Activated naive CD4-positive, alpha-beta T cell treated with Interleukin-2 at 50 U/mL for 16 hours (primary cell): Measurements from ENCODE around the gene WWOX.
A peak's percentile ranks its signal among the peaks of the same experiment; 100 is the strongest.

Experiments
- DNase-seq: peaks from one replicate; pipeline ENCODE4 v3.0.0-alpha.2; 2020

Gene WWOX

DNA sequence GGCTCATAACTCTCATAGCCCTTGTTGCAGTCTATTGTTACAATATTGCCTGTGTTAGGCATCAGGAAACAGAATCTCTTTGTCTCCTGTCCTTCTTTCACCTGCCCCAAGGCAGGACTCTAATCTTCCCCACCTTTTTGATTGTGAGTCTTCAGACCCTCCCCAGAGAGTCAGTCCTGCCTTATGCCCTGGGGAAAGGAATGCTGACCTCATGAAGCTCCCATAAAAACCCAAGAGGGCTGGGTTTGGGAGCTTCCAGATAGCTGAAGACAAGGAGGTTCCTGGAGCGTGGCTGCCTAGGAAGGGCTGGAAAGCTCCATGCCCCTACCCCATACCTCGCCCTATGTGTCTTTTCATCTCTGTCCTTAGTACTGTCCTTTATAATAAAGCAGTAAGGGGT, 688.8 kb downstream of the WWOX start:
- DNase-seq: no peak

DNA sequence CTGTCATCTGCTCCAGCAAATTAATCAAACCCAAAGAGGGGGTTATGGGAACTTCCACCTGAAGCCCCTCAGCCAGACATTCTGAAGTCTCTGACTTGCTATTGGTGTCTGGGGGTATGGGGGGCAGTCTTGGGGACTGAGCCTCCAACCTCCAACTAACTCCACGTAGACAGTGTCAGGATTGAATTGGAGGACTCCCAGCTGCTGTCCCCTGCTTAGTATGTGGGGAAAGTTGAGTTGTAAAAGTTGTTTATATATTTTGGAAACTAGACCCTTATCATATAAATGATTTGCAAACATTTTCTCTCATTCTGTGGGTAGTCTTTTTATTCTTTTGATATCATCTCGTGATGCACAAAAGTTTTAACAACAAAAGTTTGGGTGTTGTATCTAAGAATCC, 689.2 kb downstream of the WWOX start:
- no peak for DNase-seq

DNA sequence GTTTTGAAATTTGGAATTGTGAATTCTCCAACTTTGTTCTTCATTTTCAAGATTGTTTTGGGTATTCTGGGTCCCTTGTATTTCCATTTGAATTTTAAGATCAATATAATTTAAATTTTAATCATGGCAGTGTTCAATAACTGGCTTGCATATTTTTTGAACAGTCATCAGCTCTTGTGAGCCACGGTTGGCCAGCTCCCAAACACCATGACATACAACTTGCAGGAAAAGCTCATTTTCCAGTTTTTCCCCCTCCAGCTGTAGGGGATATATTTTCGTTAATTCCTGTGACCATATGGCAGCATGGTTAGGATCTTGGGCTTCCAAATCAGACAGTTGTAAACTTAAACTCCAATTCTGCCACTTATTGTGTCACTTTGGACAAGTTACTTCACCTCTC, 690.1 kb downstream of the WWOX start:
- DNase-seq: no peak

DNA sequence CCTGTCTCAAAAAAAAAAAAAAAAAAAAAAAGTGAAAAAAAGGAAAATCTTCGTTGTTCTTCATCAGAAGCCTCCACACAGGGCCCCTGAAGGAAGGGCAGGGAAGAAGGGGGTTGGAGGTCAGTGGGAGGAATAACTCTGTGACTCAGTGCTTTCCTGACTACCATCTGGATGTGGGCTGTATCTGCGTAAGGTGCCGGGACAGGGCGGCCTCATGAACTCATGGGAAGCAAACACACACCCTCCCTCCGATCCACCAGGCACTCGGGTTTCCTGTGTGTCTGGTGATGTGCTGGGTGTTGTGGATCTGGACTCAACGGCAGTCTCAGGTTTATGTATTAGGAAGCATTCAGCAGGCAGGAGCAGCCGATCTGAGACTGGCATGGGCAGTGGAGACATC, 691.6 kb downstream of the WWOX start:
- no peak for DNase-seq

GRCh38 chr16:78791926-78792325, 692.5 kb downstream of the WWOX start:
- DNase-seq: no peak

DNA sequence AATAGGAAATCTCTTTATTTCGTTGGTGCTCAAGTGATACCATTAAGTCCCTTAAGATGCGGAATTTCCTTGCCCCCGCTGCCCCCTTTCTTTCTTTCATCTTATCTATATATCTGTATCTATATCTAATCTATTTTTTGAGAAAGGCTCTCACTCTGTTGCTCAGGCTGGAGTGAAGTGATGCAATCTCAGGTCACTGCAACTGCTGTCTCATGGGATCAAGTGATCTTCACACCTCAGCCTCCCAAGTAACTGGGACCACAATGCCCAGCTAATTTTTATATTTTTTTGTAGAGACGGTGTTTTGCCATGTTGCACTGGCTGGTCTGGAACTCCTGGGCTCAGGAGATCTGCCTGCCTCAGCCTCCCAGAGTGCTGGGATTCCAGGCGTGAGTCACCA, 693.5 kb downstream of the WWOX start:
- no peak for DNase-seq

GRCh38 chr16:78794581-78795250, 695.3 kb downstream of the WWOX start:
- DNase-seq: no peak

DNA sequence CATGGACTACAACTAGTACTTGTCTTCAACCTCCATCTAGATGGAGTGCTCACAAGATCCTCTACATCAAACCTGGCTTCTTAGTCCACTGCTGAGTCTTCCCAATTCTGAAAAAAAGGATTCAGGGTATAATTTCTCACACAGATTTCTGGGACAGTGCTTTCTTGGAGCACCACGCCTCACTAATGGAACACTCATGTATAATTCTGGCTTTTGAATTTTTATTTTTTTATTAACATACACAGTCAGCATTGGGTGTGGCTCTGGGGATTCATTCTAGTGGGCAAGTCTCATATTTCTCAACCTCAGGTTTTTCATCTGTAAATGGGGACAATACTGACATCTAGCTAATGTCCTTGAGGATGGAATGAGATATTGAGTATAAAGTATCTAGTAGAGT, 696.0 kb downstream of the WWOX start:
- no peak for DNase-seq

GRCh38 chr16:78796221-78796866, 696.9 kb downstream of the WWOX start:
- DNase-seq: peak; percentile 29

DNA sequence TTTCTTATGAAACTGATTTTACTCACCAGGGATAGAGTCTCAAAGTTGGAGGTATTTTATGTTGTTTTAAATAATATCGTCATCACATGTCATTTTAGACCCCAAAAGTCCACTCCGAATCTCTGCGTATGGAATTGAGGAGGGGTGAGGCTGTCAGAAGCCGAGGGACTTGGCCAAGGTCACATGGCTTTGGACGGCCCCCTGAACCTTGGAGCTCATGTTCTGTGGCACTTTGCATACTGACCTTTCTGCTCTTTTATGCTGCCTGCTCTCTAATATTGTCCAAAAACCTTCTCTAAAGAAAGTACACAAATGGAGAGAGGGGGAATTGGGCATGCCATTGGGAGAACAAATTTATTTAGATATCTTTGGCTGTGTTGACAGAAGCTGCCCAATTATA, 700.0 kb downstream of the WWOX start:
- no peak for DNase-seq

GRCh38 chr16:78800523-78800922, 701.1 kb downstream of the WWOX start:
- DNase-seq: no peak

- no peak for DNase-seq
Measured at GRCh38 chr16:78804058-78804735, 704.7 kb downstream of the WWOX start.

DNA sequence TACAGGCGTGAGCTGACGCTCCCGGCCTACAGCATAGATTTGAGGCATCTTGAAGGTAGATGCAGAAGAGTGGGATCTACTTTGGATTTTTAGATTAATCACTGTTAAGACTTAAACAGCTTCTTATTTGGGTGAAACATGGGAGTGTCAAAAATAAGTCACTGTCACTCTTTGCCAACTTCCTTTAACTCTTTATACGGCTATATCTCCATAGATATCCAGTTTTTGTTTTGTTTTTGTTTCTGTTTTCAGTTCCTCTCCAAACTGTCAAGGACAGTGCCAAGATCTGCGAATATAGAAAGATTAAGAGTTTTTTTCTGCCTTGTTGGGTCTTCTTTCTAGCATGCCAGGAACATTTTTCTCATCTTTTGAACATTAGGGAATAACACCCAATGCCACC, 706.1 kb downstream of the WWOX start:
- no peak for DNase-seq

DNA sequence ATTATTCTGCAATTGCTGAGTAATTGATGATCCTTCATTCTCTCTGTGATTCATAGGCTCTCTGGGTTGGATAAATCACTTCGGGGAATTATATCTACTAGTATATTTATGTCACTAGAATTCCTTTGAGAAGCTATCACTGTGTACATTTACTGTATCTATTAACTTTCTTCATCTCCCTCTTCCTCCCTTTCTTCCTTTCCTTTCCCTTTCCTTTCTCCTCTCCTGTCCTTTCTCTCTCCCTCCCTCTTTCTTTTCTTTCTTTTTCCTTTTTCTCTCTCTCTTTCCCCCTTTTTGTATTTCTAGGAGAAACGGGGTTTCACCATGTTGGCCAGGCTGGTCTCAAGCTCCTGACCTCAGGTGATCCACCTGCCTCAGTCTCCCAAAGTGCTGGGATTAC, 711.8 kb downstream of the WWOX start:
- DNase-seq: no peak

DNA sequence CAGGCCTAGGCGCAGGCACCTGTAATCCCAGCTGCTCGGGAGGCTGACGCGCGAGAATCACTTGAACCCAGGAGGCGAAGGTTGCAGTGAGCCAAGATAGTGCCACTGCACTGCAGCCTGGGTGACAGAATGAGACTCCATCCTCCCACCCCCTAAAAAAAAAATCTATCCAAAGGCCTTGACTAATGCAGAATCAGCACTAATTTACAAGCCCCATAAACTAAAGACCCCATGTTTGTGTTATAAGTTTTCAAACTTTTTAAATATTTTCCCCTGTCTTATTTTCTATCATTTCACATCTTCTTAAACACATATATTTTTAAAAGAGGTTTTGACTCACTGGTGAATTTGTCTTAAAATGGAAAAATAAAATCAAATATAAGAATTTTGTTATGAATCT, 713.1 kb downstream of the WWOX start:
- no peak for DNase-seq

- DNase-seq: no peak
Measured at GRCh38 chr16:78813661-78814311, 714.3 kb downstream of the WWOX start.

DNA sequence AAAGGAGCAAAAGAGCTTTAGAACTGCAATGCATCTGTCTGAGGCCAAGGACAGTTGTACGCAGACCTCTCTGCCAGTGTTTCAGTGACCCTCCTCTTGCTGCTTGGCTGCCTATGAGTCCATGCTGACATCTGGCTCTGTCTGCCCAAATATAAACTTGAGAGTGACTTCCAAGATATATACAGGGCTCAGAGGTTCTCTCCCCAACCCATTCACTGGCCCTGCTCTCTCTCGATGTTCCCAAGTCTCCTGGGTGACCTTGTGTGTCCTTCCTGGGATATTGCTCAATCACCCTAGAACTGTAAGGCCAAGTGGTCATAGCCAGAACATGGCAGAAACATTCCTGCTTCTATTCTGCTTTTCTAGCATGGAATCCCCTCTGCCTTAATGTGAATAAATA, 716.3 kb downstream of the WWOX start:
- no peak for DNase-seq

DNA sequence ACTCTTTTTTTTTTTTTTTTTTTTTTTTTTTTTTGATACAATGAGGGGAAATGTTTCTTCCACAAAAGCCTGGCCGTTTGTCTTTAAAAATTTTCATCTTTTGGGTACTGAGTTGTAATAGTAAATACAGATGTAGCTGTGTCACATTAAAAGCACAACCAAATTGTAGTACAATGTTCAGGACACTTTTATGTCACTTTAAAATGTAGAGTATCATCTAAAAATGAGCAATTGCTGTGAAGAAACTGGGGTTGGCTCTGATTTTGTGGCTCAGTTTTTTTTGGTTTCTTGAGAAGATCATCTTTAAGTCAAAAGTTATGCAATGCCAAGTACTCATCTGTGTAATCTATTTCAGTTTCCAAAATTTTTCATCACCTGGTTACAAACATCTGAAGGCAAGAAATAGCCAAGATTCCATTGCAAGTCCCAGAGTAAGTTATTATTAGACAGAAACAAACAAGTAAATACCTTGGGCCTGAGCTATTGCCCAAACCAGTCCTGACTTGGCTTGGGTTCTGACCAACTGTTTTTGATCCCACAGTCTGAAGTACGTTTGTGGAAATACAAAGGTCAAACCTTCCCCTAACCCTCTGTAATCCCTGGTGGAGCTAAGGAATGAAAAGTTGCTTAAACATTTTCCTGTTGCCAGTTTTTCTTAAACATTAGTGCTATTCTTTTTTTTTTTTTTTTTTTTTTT, 717.2 kb downstream of the WWOX start:
- no peak for DNase-seq

GRCh38 chr16:78817200-78817739, 717.8 kb downstream of the WWOX start:
- no peak for DNase-seq

GRCh38 chr16:78821335-78821734, 721.9 kb downstream of the WWOX start:
- no peak for DNase-seq

GRCh38 chr16:78822509-78822908, 723.1 kb downstream of the WWOX start:
- no peak for DNase-seq

- DNase-seq: no peak
Measured at GRCh38 chr16:78823027-78823426, 723.6 kb downstream of the WWOX start.

DNA sequence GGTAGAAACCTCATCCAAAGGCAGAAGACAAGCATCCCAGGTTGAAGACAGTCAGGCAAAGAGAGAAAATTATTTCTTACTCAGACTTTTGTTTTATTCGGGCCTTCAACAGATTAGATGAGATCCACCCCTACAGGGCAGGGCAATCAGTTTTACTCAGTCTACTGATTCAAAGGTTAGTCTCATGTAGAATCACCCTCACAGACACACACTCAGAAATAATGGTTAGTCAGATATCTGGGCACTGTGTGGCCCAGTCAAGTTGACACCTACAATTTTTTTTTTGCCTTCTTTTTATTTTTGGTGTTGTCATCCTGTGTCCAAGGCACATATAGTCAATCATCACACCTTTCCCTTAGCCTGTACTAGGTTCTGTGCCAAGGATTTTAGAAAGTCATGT, 729.8 kb downstream of the WWOX start:
- no peak for DNase-seq
